22Rv1 (cell line): ENCODE measurements around the gene CASP3.
"Not testable (repeated sequence)": the region's sequence is repeated elsewhere in the genome, so short reads cannot be mapped to it uniquely, and the experiment has no call there.

Experiments
- H3K27ac ChIP-seq: fragments of 450-650 bp; 2 replicates; pipeline ENCODE4 v1.5.1; 2017
- CTCF ChIP-seq: fragments of 450-650 bp; IDR thresholded peaks from 2 replicates; pipeline ENCODE4 v1.5.1; 2017; ENCODE audit warnings: mild to moderate bottlenecking
- ZFX ChIP-seq: fragments of 450-650 bp; IDR thresholded peaks from 2 replicates; pipeline ENCODE4 v1.6.1; 2017; ENCODE audit warnings: antibody characterized with exemption, borderline replicate concordance

Gene CASP3

DNA sequence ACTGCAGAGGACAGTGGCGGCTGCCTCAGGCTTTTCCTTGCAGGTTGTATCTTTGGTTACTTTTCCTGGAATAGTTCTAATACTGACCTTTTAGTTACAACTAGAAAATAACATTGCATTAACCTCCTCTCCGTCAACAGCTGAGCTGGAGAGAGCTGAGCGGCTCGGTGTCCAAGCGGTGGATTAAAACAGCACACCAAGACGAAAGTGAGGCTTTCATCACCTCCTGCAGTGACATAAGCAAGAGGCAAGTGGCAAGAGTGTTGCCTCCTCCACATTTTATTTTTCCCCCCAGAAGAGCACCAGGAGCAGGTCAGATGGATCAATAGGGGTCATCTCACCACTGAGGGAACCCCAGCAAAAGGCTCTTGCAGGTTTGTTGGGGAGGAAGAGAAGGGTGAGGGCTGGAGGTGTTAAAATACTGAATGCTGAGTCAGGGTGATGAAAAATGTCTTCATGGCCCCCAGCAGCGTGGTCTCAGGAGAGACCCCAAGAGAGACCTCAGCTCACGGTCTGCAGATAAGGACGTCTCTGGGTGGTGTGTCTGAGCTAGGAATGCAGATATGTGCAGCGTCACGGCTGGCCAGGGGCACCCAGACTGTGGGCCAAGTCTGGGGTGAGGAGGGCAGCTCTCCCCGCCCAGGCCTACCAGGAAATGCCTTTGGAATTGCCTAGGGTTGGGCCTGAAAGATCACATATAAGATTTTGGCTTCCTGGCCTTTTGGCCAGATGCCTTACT is 50.3 kb downstream of the CASP3 start:
- no peak overlapping the region for H3K27ac ChIP-seq
- TF ChIP-seq CTCF (no peak), ZFX (no peak)

GRCh38 chr4:184596617-184597185 is 52.5 kb downstream of the CASP3 start:
- no peak overlapping the region for H3K27ac ChIP-seq

GRCh38 chr4:184596044-184596616 is 53.1 kb downstream of the CASP3 start:
- no peak for TF ChIP-seq CTCF
- no peak for TF ChIP-seq ZFX
- no peak overlapping the region for H3K27ac ChIP-seq

More at GRCh38 chr4:184596617-184597185, 52.5 kb downstream of the CASP3 start:
- TF ChIP-seq ZFX (no peak), CTCF (no peak)

DNA sequence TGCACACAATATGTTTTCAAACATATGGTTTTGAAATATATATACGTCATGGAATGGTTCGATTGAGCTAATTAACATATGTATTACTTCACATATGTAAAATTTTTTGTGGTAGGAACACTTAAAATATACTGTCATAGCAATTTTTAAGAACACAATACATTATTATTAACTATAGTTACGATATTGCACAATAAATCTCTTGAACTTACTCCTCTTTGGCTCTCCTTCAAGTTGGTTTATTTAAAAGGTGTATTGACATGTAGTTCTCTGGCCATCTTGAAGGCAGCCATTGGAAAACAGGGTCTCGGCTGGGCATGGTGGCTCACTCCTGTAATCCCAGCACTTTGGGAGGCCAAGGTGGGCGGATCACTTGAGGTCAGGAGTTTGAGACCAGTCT is 53.8 kb downstream of the CASP3 start:
- no peak for TF ChIP-seq ZFX

GRCh38 chr4:184593461-184593860 is 55.8 kb downstream of the CASP3 start:
- TF ChIP-seq CTCF (no peak), ZFX (no peak)
- H3K27ac ChIP-seq = no peak overlapping the region

More for the DNA sequence above, 53.8 kb downstream of the CASP3 start:
- H3K27ac ChIP-seq = no peak overlapping the region

- not testable (repeated sequence) for H3K27ac ChIP-seq
Measured at GRCh38 chr4:184591747-184592270, 57.4 kb downstream of the CASP3 start.

GRCh38 chr4:184591070-184591677 is 58.1 kb downstream of the CASP3 start:
- TF ChIP-seq CTCF = no peak
- TF ChIP-seq ZFX = no peak
- no peak overlapping the region for H3K27ac ChIP-seq

GRCh38 chr4:184590196-184590595 is 59.1 kb downstream of the CASP3 start:
- TF ChIP-seq CTCF (no peak), ZFX (no peak)
- H3K27ac ChIP-seq = no peak overlapping the region
